ENCODE measurements around the gene HHLA2.
"Not testable (repeated sequence)": the region's sequence is repeated elsewhere in the genome, so short reads cannot be mapped to it uniquely, and the experiment has no call there.

HHLA2 gene

DNA sequence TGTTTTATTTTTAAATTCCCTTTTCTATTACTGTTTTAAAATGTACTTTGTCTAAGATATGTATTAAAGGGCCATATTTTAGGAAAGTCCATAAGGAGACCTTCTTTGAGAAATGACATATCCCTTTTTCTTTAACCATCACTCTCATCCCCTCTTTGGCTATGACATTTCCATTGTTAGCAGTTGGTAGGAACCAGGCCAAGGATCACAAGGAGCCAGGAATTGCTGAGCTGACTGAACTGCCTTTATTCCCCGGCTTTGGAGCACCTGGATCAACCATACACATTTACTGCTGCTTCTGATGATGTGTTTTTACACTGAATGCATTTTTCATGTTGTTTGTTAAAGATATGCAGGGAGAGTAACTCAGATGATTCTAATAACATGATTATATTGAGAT, 79.7 kb downstream of the HHLA2 start:
- H3K4me3 ChIP-seq (ENCODE audit: low read depth, low read length): no peak overlapping the region
- in situ Hi-C loops (cut with HindIII; ENCODE audit: low sequenced_read_pairs): no loop called here
- no peak for DNase-seq (ENCODE audit: low read depth, low spot score)
- TF ChIP-seq, protein P1, sequence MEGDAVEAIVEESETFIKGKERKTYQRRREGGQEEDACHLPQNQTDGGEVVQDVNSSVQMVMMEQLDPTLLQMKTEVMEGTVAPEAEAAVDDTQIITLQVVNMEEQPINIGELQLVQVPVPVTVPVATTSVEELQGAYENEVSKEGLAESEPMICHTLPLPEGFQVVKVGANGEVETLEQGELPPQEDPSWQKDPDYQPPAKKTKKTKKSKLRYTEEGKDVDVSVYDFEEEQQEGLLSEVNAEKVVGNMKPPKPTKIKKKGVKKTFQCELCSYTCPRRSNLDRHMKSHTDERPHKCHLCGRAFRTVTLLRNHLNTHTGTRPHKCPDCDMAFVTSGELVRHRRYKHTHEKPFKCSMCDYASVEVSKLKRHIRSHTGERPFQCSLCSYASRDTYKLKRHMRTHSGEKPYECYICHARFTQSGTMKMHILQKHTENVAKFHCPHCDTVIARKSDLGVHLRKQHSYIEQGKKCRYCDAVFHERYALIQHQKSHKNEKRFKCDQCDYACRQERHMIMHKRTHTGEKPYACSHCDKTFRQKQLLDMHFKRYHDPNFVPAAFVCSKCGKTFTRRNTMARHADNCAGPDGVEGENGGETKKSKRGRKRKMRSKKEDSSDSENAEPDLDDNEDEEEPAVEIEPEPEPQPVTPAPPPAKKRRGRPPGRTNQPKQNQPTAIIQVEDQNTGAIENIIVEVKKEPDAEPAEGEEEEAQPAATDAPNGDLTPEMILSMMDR (IDR thresholded peaks at IDR 0.05; ENCODE audit: low read depth, low read length): no peak

DNA sequence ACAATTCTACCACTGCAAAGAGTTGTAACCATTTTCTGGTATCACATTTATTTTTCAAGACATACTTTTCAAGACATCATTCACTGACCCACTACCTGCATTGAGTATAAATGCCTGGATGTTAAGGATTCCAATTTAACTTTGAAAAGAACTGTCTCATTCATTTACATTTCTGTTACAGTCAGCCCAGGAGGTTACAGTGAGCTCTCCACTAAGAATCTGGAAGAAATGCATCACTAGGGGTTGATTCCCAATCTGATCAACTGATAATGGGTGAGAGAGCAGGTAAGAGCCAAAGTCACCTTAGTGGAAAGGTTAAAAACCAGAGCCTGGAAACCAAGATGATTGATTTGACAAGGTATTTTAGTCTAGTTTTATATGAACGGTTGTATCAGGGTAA, 81.0 kb downstream of the HHLA2 start:
- in situ Hi-C loops (cut with HindIII; ENCODE audit: low sequenced_read_pairs): no loop called here
- DNase-seq (ENCODE audit: low read depth, low spot score): no peak
- H3K4me3 ChIP-seq (ENCODE audit: low read depth, low read length): no peak overlapping the region
- TF ChIP-seq, protein P1 (IDR thresholded peaks at IDR 0.05; ENCODE audit: low read depth, low read length): no peak

DNA sequence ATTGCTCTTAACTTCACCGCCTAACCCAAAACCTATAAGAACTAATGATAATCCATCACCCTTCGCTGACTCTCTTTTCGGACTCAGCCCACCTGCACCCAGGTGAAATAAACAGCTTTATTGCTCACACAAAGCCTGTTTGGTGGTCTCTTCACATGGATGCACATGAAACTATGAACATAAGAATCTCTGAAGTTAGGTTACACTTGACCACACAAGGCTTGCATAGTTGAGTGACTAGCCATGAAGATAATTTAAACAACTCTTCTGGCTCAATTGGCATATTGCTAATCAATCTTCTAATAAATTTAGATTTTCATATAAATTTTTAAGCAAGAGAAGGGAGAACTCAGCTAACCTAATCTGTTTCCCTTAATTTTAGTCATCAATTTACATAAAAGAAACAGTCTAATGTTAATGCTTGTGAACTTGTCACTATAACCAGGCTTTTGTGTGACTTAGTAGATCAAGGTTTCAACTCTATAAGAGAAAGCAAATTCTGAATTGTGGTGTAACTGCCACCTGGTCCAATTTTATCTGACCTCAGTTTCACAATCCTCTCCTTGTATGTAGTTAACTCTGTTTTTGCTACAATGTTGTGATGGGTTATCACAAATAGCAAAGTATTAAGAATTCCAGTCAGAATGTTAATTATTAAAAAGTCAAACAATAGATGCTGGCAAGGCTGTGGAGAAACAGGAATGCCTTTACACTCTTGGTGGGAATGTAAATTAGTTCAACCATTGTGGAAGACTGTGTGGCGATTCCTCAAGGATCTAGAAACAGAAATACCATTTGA, 82.0 kb downstream of the HHLA2 start:
- in situ Hi-C loops (cut with HindIII; ENCODE audit: low sequenced_read_pairs): no loop called here
- H3K4me3 ChIP-seq (ENCODE audit: low read depth, low read length): no peak overlapping the region
- DNase-seq (ENCODE audit: low read depth, low spot score): no peak
- TF ChIP-seq, protein P1 (IDR thresholded peaks at IDR 0.05; ENCODE audit: low read depth, low read length): no peak

- H3K4me3 ChIP-seq (ENCODE audit: low read depth, low read length); in situ Hi-C loops (cut with HindIII; ENCODE audit: low sequenced_read_pairs); DNase-seq (ENCODE audit: low read depth, low spot score): not testable (repeated sequence)
Observed at GRCh38 chr3:108378952-108379342, 82.6 kb downstream of the HHLA2 start.

GRCh38 chr3:108380128-108380795, 83.9 kb downstream of the HHLA2 start:
- in situ Hi-C loops (cut with HindIII; ENCODE audit: low sequenced_read_pairs): no loop called here
- no peak for DNase-seq (ENCODE audit: low read depth, low spot score)
- no peak overlapping the region for H3K4me3 ChIP-seq (ENCODE audit: low read depth, low read length)
- TF ChIP-seq, protein P1 (IDR thresholded peaks at IDR 0.05; ENCODE audit: low read depth, low read length): no peak

GRCh38 chr3:108381529-108382140, 85.3 kb downstream of the HHLA2 start:
- in situ Hi-C loops (cut with HindIII; ENCODE audit: low sequenced_read_pairs): no loop called here
- DNase-seq (ENCODE audit: low read depth, low spot score): no peak
- TF ChIP-seq, protein P1 (IDR thresholded peaks at IDR 0.05; ENCODE audit: low read depth, low read length): no peak
- no peak overlapping the region for H3K4me3 ChIP-seq (ENCODE audit: low read depth, low read length)

DNA sequence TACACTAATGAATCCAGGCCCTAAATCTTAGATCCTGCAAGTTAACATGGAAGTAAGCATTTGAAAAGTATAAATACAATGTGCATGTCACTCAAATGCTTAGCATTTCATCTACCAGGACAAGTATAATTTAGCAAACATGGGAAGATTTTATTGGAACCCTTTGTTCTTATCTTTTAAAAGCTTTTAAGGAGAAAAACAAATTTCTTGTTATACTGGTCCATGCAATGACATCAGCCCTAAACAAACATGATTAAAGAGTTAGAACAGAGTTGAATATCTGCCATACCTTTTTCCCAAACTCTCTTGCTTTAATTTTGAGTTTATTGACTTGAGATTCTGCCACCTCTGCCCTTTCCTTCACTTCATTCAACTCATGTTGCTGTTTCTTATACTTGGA, 87.0 kb downstream of the HHLA2 start:
- in situ Hi-C loops (cut with HindIII; ENCODE audit: low sequenced_read_pairs): no loop called here
- no peak overlapping the region for H3K4me3 ChIP-seq (ENCODE audit: low read depth, low read length)
- no peak for DNase-seq (ENCODE audit: low read depth, low spot score)
- TF ChIP-seq, protein P1 (IDR thresholded peaks at IDR 0.05; ENCODE audit: low read depth, low read length): no peak

Data from astrocyte of the spinal cord (primary cell).